Stimulated activated CD8-positive, alpha-beta memory T cell treated with anti-CD3 and anti-CD28 coated beads, Interleukin-15, amount 100 ng/mL, for 48 hours (primary cell): ENCODE measurements around the gene IFI16.
"Not testable (repeated sequence)": the region's sequence is repeated elsewhere in the genome, so short reads cannot be mapped to it uniquely, and the experiment has no call there.

Experiments used
- DNase-seq, 2 donors: peaks; one replicate each; pipeline ENCODE4 v3.0.0-alpha.2; 2020; ENCODE audit warnings: low read depth in 2 of 2

IFI16 gene

GRCh38 chr1:159009704-159010361, at the start of gene IFI16:
IFI16 (plus strand) TSS chr1:159009907; CDS start chr1:159014681, 4,774 bp downstream.
- DNase-seq: peak; percentile 34 to 39

- DNase-seq: no peak
Measured at GRCh38 chr1:158961178-158961577, 48.5 kb upstream of the IFI16 start.

GRCh38 chr1:158962983-158963382, 46.7 kb upstream of the IFI16 start:
- DNase-seq: no peak

- no peak for DNase-seq
Measured at GRCh38 chr1:158969166-158969565, 40.5 kb upstream of the IFI16 start.

GRCh38 chr1:158969855-158970254, 39.9 kb upstream of the IFI16 start:
- DNase-seq: no peak

GRCh38 chr1:158972841-158973240, 36.9 kb upstream of the IFI16 start:
- no peak for DNase-seq

GRCh38 chr1:158976219-158976618, 33.5 kb upstream of the IFI16 start:
- no peak for DNase-seq

GRCh38 chr1:158978730-158979129, 31.0 kb upstream of the IFI16 start:
- no peak for DNase-seq

GRCh38 chr1:158979229-158979628, 30.5 kb upstream of the IFI16 start:
- no peak for DNase-seq

GRCh38 chr1:158983235-158983634, 26.5 kb upstream of the IFI16 start:
- DNase-seq: no peak

GRCh38 chr1:158984386-158984785, 25.3 kb upstream of the IFI16 start:
- no peak for DNase-seq

GRCh38 chr1:158989424-158989823, 20.3 kb upstream of the IFI16 start:
- DNase-seq: no peak

- DNase-seq: no peak
Measured at GRCh38 chr1:158992787-158993312, 16.9 kb upstream of the IFI16 start.

- no peak for DNase-seq
Measured at GRCh38 chr1:158996998-158997397, 12.7 kb upstream of the IFI16 start.

- DNase-seq: no peak
Measured at GRCh38 chr1:158998037-158998780, 11.5 kb upstream of the IFI16 start.

- DNase-seq: no peak
Measured at GRCh38 chr1:158998781-158999161, 10.9 kb upstream of the IFI16 start.

GRCh38 chr1:158999316-159000069, 10.2 kb upstream of the IFI16 start:
- DNase-seq: no peak

GRCh38 chr1:159000070-159000409, 9.7 kb upstream of the IFI16 start:
- no peak for DNase-seq

- no peak for DNase-seq
Measured at GRCh38 chr1:159000625-159001024, 9.1 kb upstream of the IFI16 start.

- DNase-seq: no peak
Measured at GRCh38 chr1:159005161-159005560, 4.5 kb upstream of the IFI16 start.

- DNase-seq: no peak
Measured at GRCh38 chr1:159005676-159006075, 4.0 kb upstream of the IFI16 start.

GRCh38 chr1:159006210-159006807, 3.4 kb upstream of the IFI16 start:
- DNase-seq: not testable (repeated sequence)
